Endodermal cell (in vitro differentiated cells): ENCODE results near the gene AFMID. TPM values are rescaled to one million over a fixed set of nuclear protein-coding genes. Genes with fewer than 3 reads are reported as not detected.

Source experiments
- DNase-seq: peaks from one replicate; pipeline ENCODE4 v3.0.0-alpha.2; 2017
- H3K27ac ChIP-seq: 2 replicates; pipeline ENCODE4 v1.5.1; 2013; ENCODE audit warnings: mild to moderate bottlenecking, low read depth, low read length, moderate library complexity
- H3K27me3 ChIP-seq: 2 replicates; pipeline ENCODE4 v1.6.1; 2013; ENCODE audit warnings: mild to moderate bottlenecking, low read length, moderate library complexity; ENCODE audit not compliant: insufficient read depth, control insufficient read depth, poor library complexity, severe bottlenecking
- H3K36me3 ChIP-seq: 2 replicates; pipeline ENCODE4 v1.7.0; 2013; ENCODE audit warnings: mild to moderate bottlenecking, low read length, moderate library complexity; ENCODE audit not compliant: control insufficient read depth, insufficient read depth
- H3K4me1 ChIP-seq: one replicate; pipeline ENCODE4 v1.7.0; 2013; ENCODE audit warnings: low read length; ENCODE audit not compliant: control insufficient read depth, insufficient read depth
- H3K4me3 ChIP-seq: 2 replicates; pipeline ENCODE4 v1.5.1; 2013; ENCODE audit warnings: mild to moderate bottlenecking, low read length, moderate library complexity
- H3K9ac ChIP-seq: 2 replicates; pipeline ENCODE4 v1.6.1; 2013; ENCODE audit warnings: mild to moderate bottlenecking, low read length, moderate library complexity; ENCODE audit not compliant: poor library complexity, severe bottlenecking; ENCODE audit errors: extremely low read depth
- H3K9me3 ChIP-seq: 2 replicates; pipeline ENCODE4 v1.6.1; 2013; ENCODE audit warnings: mild to moderate bottlenecking, low read length, moderate library complexity; ENCODE audit not compliant: control insufficient read depth
- H3K27ac Mint-ChIP-seq: 2 replicates; pipeline ENCODE4 v1.8.0; 2020; ENCODE audit warnings: mixed read lengths
- H3K27me3 Mint-ChIP-seq: 2 replicates; pipeline ENCODE4 v1.8.0; 2021; ENCODE audit warnings: mild to moderate bottlenecking, mixed read lengths; ENCODE audit not compliant: insufficient read depth
- H3K36me3 Mint-ChIP-seq: 2 replicates; pipeline ENCODE4 v1.8.0; 2020; ENCODE audit warnings: low read depth, mixed read lengths
- H3K4me1 Mint-ChIP-seq: 2 replicates; pipeline ENCODE4 v1.8.0; 2020; ENCODE audit warnings: mixed read lengths
- H3K4me3 Mint-ChIP-seq: 2 replicates; pipeline ENCODE4 v1.8.0; 2020; ENCODE audit warnings: mild to moderate bottlenecking, moderate library complexity, mixed read lengths
- H3K9me3 Mint-ChIP-seq: 2 replicates; pipeline ENCODE4 v1.8.0; 2020; ENCODE audit warnings: mild to moderate bottlenecking, mixed read lengths
- CTCF ChIP-seq: fragments of 200-600 bp; sonication (generic); conservative IDR thresholded peaks from 2 replicates; pipeline ENCODE4 v1.5.0; 2021; ENCODE audit warnings: antibody characterized with exemption, mild to moderate bottlenecking
- WGBS, 2 experiments: methylation state at CpG; one replicate each; pipeline versions ENCODE4 v1.1.5 to v1.1.7; 2013; ENCODE audit warnings: missing lambda C conversion rate in 2 of 2, mixed read lengths in 1 of 2; ENCODE audit not compliant: insufficient coverage in 1 of 2, insufficient read length in 1 of 2; 5-methylcytosine and 5-hydroxymethylcytosine counted together
- total RNA-seq, 2 donors: library from RNA; stranded (reverse); fragmentation: NEBNext Ultra II Directional in 1 of 2; extraction: Animal tissue kit (Norgen Biotek cat#: 25700) in 1 of 2; gene quantifications; 2 replicates in 1 of 2; 3 replicates in 1 of 2; pipeline ENCODE4 v1.2.1, GENCODE V29; 2021

AFMID gene
- total RNA-seq, 2 donors from 2014 or later = 46.5 to 52.4 TPM

GRCh38 chr17:78184868-78185267 is 2.3 kb upstream of the AFMID start:
- peaks cover 22% of the 10 kb centered on the region for H3K4me1 Mint-ChIP-seq
- no peaks in the 10 kb centered on the region for H3K27me3 Mint-ChIP-seq
- peak overlapping the region; percentile 82 for H3K4me3 ChIP-seq
- no peak for TF ChIP-seq CTCF
- H3K9me3 ChIP-seq = no peaks in the 10 kb centered on the region
- H3K9ac ChIP-seq = no peak overlapping the region
- peak overlapping the region; percentile 78 for H3K4me3 Mint-ChIP-seq
- peaks cover 3% of the 10 kb centered on the region for H3K4me1 ChIP-seq
- 93 to 98% methylated on average over 7 to 9 of the region's 9 CpGs for WGBS, 2 experiments
- H3K36me3 ChIP-seq = peaks cover 50% of the 10 kb centered on the region
- H3K27me3 ChIP-seq = no peaks in the 10 kb centered on the region
- peaks cover 40% of the 10 kb centered on the region for H3K36me3 Mint-ChIP-seq
- DNase-seq = no peak
- H3K9me3 Mint-ChIP-seq = no peaks in the 10 kb centered on the region
- no peak overlapping the region for H3K27ac ChIP-seq
- peak overlapping the region; percentile 49 for H3K27ac Mint-ChIP-seq

- H3K27ac ChIP-seq = no peak overlapping the region
These were observed 1.0 kb upstream of the AFMID start for GRCh38 chr17:78185981-78186691.

GRCh38 chr17:78196716-78197115 is 9.6 kb downstream of the AFMID start:
- WGBS, 2 experiments = 92 to 97% methylated on average over 3 to 5 of the region's 5 CpGs
- H3K27me3 Mint-ChIP-seq = no peaks in the 10 kb centered on the region
- peaks cover 19% of the 10 kb centered on the region for H3K4me1 Mint-ChIP-seq
- Histone ChIP-seq H3K27ac (no peak overlapping the region), H3K9me3 (no peaks in the 10 kb centered on the region), H3K9ac (no peak overlapping the region), H3K27me3 (no peaks in the 10 kb centered on the region), H3K36me3 (peaks cover 48% of the 10 kb centered on the region), H3K4me3 (no peak overlapping the region), H3K4me1 (no peaks in the 10 kb centered on the region)
- no peak overlapping the region for H3K4me3 Mint-ChIP-seq
- H3K9me3 Mint-ChIP-seq = no peaks in the 10 kb centered on the region
- TF ChIP-seq CTCF = no peak
- H3K36me3 Mint-ChIP-seq = peaks cover 49% of the 10 kb centered on the region
- no peak for DNase-seq
- H3K27ac Mint-ChIP-seq = peak overlapping the region; percentile 75

More at GRCh38 chr17:78185981-78186691, 1.0 kb upstream of the AFMID start:
- peaks cover 42% of the 10 kb centered on the region for H3K36me3 ChIP-seq
- DNase-seq = peak; percentile 82
- peaks cover 37% of the 10 kb centered on the region for H3K36me3 Mint-ChIP-seq
- peaks cover 3% of the 10 kb centered on the region for H3K4me1 ChIP-seq
- no peaks in the 10 kb centered on the region for H3K27me3 Mint-ChIP-seq
- peaks cover 22% of the 10 kb centered on the region for H3K4me1 Mint-ChIP-seq
- H3K27ac Mint-ChIP-seq = peak overlapping the region; percentile 88
- TF ChIP-seq CTCF = no peak
- peak overlapping the region; percentile 87 for H3K9ac ChIP-seq
- H3K4me3 Mint-ChIP-seq = peak overlapping the region; percentile 78
- no peaks in the 10 kb centered on the region for H3K9me3 Mint-ChIP-seq
- H3K27me3 ChIP-seq = no peaks in the 10 kb centered on the region
- H3K9me3 ChIP-seq = no peaks in the 10 kb centered on the region
- 62 to 86% methylated on average over 7 to 9 of the region's 10 CpGs for WGBS, 2 experiments
- peak overlapping the region; percentile 82 for H3K4me3 ChIP-seq
